ENCODE measurements around the gene DCT.
"Not testable (repeated sequence)": the region's sequence is repeated elsewhere in the genome, so short reads cannot be mapped to it uniquely, and the experiment has no call there.

Gene DCT

GRCh38 chr13:94479616-94480015 is at the start of gene DCT:
DCT (minus strand) TSS chr13:94479682; CDS start chr13:94479255, 427 bp downstream.
- DNase-seq (ENCODE audit: low read depth in 2 of 2) = no peak

- DNase-seq (ENCODE audit: low read depth in 2 of 2) = not testable (repeated sequence)
Measured at GRCh38 chr13:94526956-94527355, 47.5 kb upstream of the DCT start.

- no peak for DNase-seq (ENCODE audit: low read depth in 2 of 2)
Measured at GRCh38 chr13:94525781-94526180, 46.3 kb upstream of the DCT start.

GRCh38 chr13:94524407-94524806 is 44.9 kb upstream of the DCT start:
- DNase-seq (ENCODE audit: low read depth in 2 of 2) = no peak

- DNase-seq (ENCODE audit: low read depth in 2 of 2) = no peak
Measured at GRCh38 chr13:94520001-94520400, 40.5 kb upstream of the DCT start.

- DNase-seq (ENCODE audit: low read depth in 2 of 2) = no peak
Measured at GRCh38 chr13:94516456-94516855, 37.0 kb upstream of the DCT start.

GRCh38 chr13:94515911-94516310 is 36.4 kb upstream of the DCT start:
- no peak for DNase-seq (ENCODE audit: low read depth in 2 of 2)

- DNase-seq (ENCODE audit: low read depth in 2 of 2) = no peak
Measured at GRCh38 chr13:94515374-94515773, 35.9 kb upstream of the DCT start.

- no peak for DNase-seq (ENCODE audit: low read depth in 2 of 2)
Measured at GRCh38 chr13:94513026-94513425, 33.5 kb upstream of the DCT start.

- DNase-seq (ENCODE audit: low read depth in 2 of 2) = no peak
Measured at GRCh38 chr13:94505730-94506129, 26.2 kb upstream of the DCT start.

GRCh38 chr13:94503851-94504250 is 24.4 kb upstream of the DCT start:
- no peak for DNase-seq (ENCODE audit: low read depth in 2 of 2)

GRCh38 chr13:94498831-94499230 is 19.3 kb upstream of the DCT start:
- not testable (repeated sequence) for DNase-seq (ENCODE audit: low read depth in 2 of 2)

- no peak for DNase-seq (ENCODE audit: low read depth in 2 of 2)
Measured at GRCh38 chr13:94495806-94496205, 16.3 kb upstream of the DCT start.

- no peak for DNase-seq (ENCODE audit: low read depth in 2 of 2)
Measured at GRCh38 chr13:94494026-94494425, 14.5 kb upstream of the DCT start.

- DNase-seq (ENCODE audit: low read depth in 2 of 2) = no peak
Measured at GRCh38 chr13:94487043-94487442, 7.6 kb upstream of the DCT start.

GRCh38 chr13:94483970-94484369 is 4.5 kb upstream of the DCT start:
- no peak for DNase-seq (ENCODE audit: low read depth in 2 of 2)

- DNase-seq (ENCODE audit: low read depth in 2 of 2) = peak; percentile 30 to 42
Measured at GRCh38 chr13:94481941-94482340, 2.5 kb upstream of the DCT start.

- peak; percentile 73 to 76 for DNase-seq (ENCODE audit: low read depth in 2 of 2)
Measured at GRCh38 chr13:94480672-94481145, 1.2 kb upstream of the DCT start.

- DNase-seq (ENCODE audit: low read depth in 2 of 2) = no peak
Measured at GRCh38 chr13:94478913-94479312, 569 bp downstream of the DCT start.

- DNase-seq (ENCODE audit: low read depth in 2 of 2) = no peak
Measured at GRCh38 chr13:94470126-94470525, 9.4 kb downstream of the DCT start.

GRCh38 chr13:94464771-94465170 is 14.7 kb downstream of the DCT start:
- DNase-seq (ENCODE audit: low read depth in 2 of 2) = no peak

- no peak for DNase-seq (ENCODE audit: low read depth in 2 of 2)
Measured at GRCh38 chr13:94462670-94463069, 16.8 kb downstream of the DCT start.

- DNase-seq (ENCODE audit: low read depth in 2 of 2) = no peak
Measured at GRCh38 chr13:94459116-94459515, 20.4 kb downstream of the DCT start.

GRCh38 chr13:94455414-94455813 is 24.1 kb downstream of the DCT start:
- no peak for DNase-seq (ENCODE audit: low read depth in 2 of 2)

GRCh38 chr13:94454906-94455305 is 24.6 kb downstream of the DCT start:
- DNase-seq (ENCODE audit: low read depth in 2 of 2) = no peak
